ENCODE measurements around the gene MUSK.

DNA sequence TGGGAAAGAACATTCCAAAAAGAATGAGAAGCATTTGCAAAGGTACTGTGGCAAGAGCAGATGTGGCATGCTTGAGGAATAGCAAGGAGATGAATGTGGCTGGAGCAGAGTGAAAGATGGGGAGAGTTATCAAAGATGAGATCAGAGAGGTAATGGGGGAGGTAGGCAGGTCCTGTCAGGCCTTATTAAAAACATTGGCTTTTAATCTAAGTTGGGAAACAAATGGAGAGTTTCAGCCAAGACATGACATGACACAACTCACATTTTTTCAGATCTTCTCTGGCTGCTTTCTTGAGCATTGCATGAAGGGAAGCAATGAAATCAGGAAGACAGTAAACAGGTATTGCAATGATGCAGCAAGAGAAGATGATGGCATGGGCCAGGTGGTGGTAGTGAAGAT is 120.3 kb downstream of the MUSK start:
- TF ChIP-seq L3MBTL2 (conservative IDR thresholded peaks at IDR 0.05) (no peak), FOXA1 (IDR thresholded peaks at IDR 0.05) (no peak), LEF1 (IDR thresholded peaks at IDR 0.05; ENCODE audit: borderline replicate concordance) (no peak), ZNF384 (IDR thresholded peaks at IDR 0.05) (no peak), TARDBP (IDR thresholded peaks at IDR 0.05) (no peak), ELF4 (IDR thresholded peaks at IDR 0.05) (no peak), SP1 (IDR thresholded peaks at IDR 0.05) (no peak)
- TF ChIP-seq, protein P1, sequence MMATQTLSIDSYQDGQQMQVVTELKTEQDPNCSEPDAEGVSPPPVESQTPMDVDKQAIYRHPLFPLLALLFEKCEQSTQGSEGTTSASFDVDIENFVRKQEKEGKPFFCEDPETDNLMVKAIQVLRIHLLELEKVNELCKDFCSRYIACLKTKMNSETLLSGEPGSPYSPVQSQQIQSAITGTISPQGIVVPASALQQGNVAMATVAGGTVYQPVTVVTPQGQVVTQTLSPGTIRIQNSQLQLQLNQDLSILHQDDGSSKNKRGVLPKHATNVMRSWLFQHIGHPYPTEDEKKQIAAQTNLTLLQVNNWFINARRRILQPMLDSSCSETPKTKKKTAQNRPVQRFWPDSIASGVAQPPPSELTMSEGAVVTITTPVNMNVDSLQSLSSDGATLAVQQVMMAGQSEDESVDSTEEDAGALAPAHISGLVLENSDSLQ (IDR thresholded peaks at IDR 0.05): no peak

Measured in HEK293T (cell line).